RCC 7860 (cell line): Measurements from ENCODE around the gene USP7.
A peak's percentile ranks its signal among the peaks of the same experiment; 100 is the strongest.

Source experiments
- DNase-seq: peaks from one replicate; pipeline ENCODE4 v3.0.0-alpha.2; 2015; ENCODE audit warnings: low spot score
- FAIRE-seq: peaks from 2 replicates; lab custom pipeline; 2012; peaks lifted over from hg19 to GRCh38; lab: Jason Lieb, UNC

USP7 gene

GRCh38 chr16:8955828-8956227 lies 7.9 kb downstream of the USP7 start:
- no peak for FAIRE-seq
- DNase-seq: no peak

GRCh38 chr16:8953064-8953463 lies 10.6 kb downstream of the USP7 start:
- DNase-seq: no peak
- no peak for FAIRE-seq

- FAIRE-seq (no peak), DNase-seq (no peak)
Measured at GRCh38 chr16:8952281-8952751, 11.4 kb downstream of the USP7 start.

GRCh38 chr16:8951447-8952280 lies 12.0 kb downstream of the USP7 start:
- FAIRE-seq (no peak), DNase-seq (no peak)

GRCh38 chr16:8950580-8951077 lies 13.1 kb downstream of the USP7 start:
- FAIRE-seq: no peak
- no peak for DNase-seq

- no peak for DNase-seq
- FAIRE-seq: no peak
Measured at GRCh38 chr16:8949536-8950418, 13.9 kb downstream of the USP7 start.

- FAIRE-seq: no peak
Measured at GRCh38 chr16:8948831-8949230, 14.9 kb downstream of the USP7 start.

GRCh38 chr16:8948069-8948593 lies 15.6 kb downstream of the USP7 start:
- no peak for DNase-seq
- no peak for FAIRE-seq

More at GRCh38 chr16:8948831-8949230, 14.9 kb downstream of the USP7 start:
- no peak for DNase-seq

GRCh38 chr16:8946544-8946943 lies 17.2 kb downstream of the USP7 start:
- FAIRE-seq (no peak), DNase-seq (no peak)

GRCh38 chr16:8945626-8946296 lies 17.9 kb downstream of the USP7 start:
- FAIRE-seq (no peak), DNase-seq (no peak)

- FAIRE-seq: no peak
- DNase-seq: no peak
Measured at GRCh38 chr16:8943966-8944759, 19.5 kb downstream of the USP7 start.

GRCh38 chr16:8943001-8943763 lies 20.5 kb downstream of the USP7 start:
- no peak for FAIRE-seq
- DNase-seq: no peak

- no peak for DNase-seq
- no peak for FAIRE-seq
Measured at GRCh38 chr16:8941718-8942344, 21.9 kb downstream of the USP7 start.

GRCh38 chr16:8937803-8938202 lies 25.9 kb downstream of the USP7 start:
- no peak for DNase-seq
- FAIRE-seq: no peak

- peak; percentile 35 for FAIRE-seq
Measured at GRCh38 chr16:8936421-8936820, 27.3 kb downstream of the USP7 start.

GRCh38 chr16:8935989-8936388 lies 27.7 kb downstream of the USP7 start:
- DNase-seq (no peak), FAIRE-seq (no peak)

More at GRCh38 chr16:8936421-8936820, 27.3 kb downstream of the USP7 start:
- peak; percentile 45 for DNase-seq

- DNase-seq: no peak
- FAIRE-seq: no peak
Measured at GRCh38 chr16:8934601-8935000, 29.1 kb downstream of the USP7 start.

- FAIRE-seq: no peak
- no peak for DNase-seq
Measured at GRCh38 chr16:8931859-8932258, 31.8 kb downstream of the USP7 start.
